Neural progenitor cell (in vitro differentiated cells): ENCODE measurements around the gene GMPPA.

Experiments
- CTCF ChIP-seq: fragments of 200-600 bp; sonication (generic); IDR thresholded peaks from 2 replicates; pipeline ENCODE4 v1.5.1; 2017; ENCODE audit warnings: antibody characterized with exemption, mild to moderate bottlenecking
- EZH2 ChIP-seq: fragments of 200-600 bp; sonication (generic); IDR thresholded peaks from 2 replicates; pipeline ENCODE4 v1.6.1; 2017; ENCODE audit warnings: antibody characterized with exemption, mild to moderate bottlenecking, moderate library complexity
- EZH2phosphoT487 ChIP-seq: fragments of 200-600 bp; sonication (generic); IDR thresholded peaks from 2 replicates; pipeline ENCODE4 v1.6.1; 2017; ENCODE audit warnings: antibody characterized with exemption

GRCh38 chr2:219476652-219477151 lies 22.0 kb upstream of the GMPPA start:
- no peak for TF ChIP-seq CTCF
- TF ChIP-seq EZH2: no peak
- no peak for TF ChIP-seq EZH2phosphoT487
